ENCODE results near the gene VAPA.

VAPA gene

GRCh38 chr18:9988665-9989064 is 74.8 kb downstream of the VAPA start:
- TF ChIP-seq CTCF (IDR thresholded peaks at IDR 0.05; ENCODE audit: low read depth, low read length, missing control alignments): no peak
- H3K4me3 ChIP-seq (ENCODE audit: low read depth, low read length): no peak overlapping the region
- DNase-seq (ENCODE audit: low read depth): no peak
- in situ Hi-C loops (cut with HindIII; ENCODE audit: low sequenced_read_pairs): no loop called here

GRCh38 chr18:9989481-9989880 is 75.7 kb downstream of the VAPA start:
- DNase-seq (ENCODE audit: low read depth): no peak
- TF ChIP-seq CTCF (IDR thresholded peaks at IDR 0.05; ENCODE audit: low read depth, low read length, missing control alignments): no peak
- in situ Hi-C loops (cut with HindIII; ENCODE audit: low sequenced_read_pairs): no loop called here
- H3K4me3 ChIP-seq (ENCODE audit: low read depth, low read length): no peak overlapping the region

- DNase-seq (ENCODE audit: low read depth): no peak
- H3K4me3 ChIP-seq (ENCODE audit: low read depth, low read length): no peak overlapping the region
- no peak for TF ChIP-seq CTCF (IDR thresholded peaks at IDR 0.05; ENCODE audit: low read depth, low read length, missing control alignments)
- in situ Hi-C loops (cut with HindIII; ENCODE audit: low sequenced_read_pairs): no loop called here
Measured at GRCh38 chr18:9991011-9992000, 77.5 kb downstream of the VAPA start.

GRCh38 chr18:9992300-9992972 is 78.6 kb downstream of the VAPA start:
- H3K4me3 ChIP-seq (ENCODE audit: low read depth, low read length): no peak overlapping the region
- in situ Hi-C loops (cut with HindIII; ENCODE audit: low sequenced_read_pairs): no loop called here
- TF ChIP-seq CTCF (IDR thresholded peaks at IDR 0.05; ENCODE audit: low read depth, low read length, missing control alignments): no peak
- no peak for DNase-seq (ENCODE audit: low read depth)

GRCh38 chr18:9992973-9993520 is 79.2 kb downstream of the VAPA start:
- H3K4me3 ChIP-seq (ENCODE audit: low read depth, low read length): no peak overlapping the region
- in situ Hi-C loops (cut with HindIII; ENCODE audit: low sequenced_read_pairs): no loop called here
- TF ChIP-seq CTCF (IDR thresholded peaks at IDR 0.05; ENCODE audit: low read depth, low read length, missing control alignments): no peak
- no peak for DNase-seq (ENCODE audit: low read depth)

- in situ Hi-C loops (cut with HindIII; ENCODE audit: low sequenced_read_pairs): no loop called here
- no peak for TF ChIP-seq CTCF (IDR thresholded peaks at IDR 0.05; ENCODE audit: low read depth, low read length, missing control alignments)
- no peak for DNase-seq (ENCODE audit: low read depth)
- no peak overlapping the region for H3K4me3 ChIP-seq (ENCODE audit: low read depth, low read length)
Measured at GRCh38 chr18:9993521-9994025, 79.8 kb downstream of the VAPA start.

All from astrocyte of the cerebellum (primary cell).